ENCODE measurements around the gene LELP1. TPM values are rescaled to one million over a fixed set of nuclear protein-coding genes. Genes with fewer than 3 reads are reported as not detected.

Gene LELP1
- total and polyA plus RNA-seq, 2 experiments from 2014 or later, result not detected

DNA sequence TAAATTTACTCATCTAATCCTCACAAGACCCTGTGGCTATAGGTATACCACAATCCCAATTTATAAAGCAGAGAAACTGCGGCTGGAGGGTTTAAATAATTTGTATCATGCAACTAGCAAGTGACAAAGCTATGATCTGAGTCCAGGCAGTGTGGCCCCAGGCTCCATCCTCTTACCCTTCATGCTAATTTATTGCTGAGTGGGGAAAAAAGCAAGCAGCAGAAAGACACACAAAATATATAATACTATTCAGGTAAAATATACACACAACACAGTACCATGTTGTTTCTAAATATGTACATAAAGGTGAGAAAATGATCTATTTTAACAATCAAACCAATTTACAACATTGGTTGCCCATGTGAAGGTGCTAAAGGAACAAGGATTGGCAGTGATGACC, 38.9 kb downstream of the LELP1 start:
- no peaks in the 10 kb centered on the region for H3K4me1 ChIP-seq (ENCODE audit: insufficient read depth)
- H3K27me3 ChIP-seq (ENCODE audit: insufficient read depth), result no peaks in the 10 kb centered on the region
- no peak overlapping the region for H3K27ac ChIP-seq (ENCODE audit: low read depth)
- Mint-ChIP-seq H3K4me3 (no peak overlapping the region), H3K27ac (no peak overlapping the region), H3K4me1 (no peaks in the 10 kb centered on the region), H3K36me3 (ENCODE audit: low read depth) (no peaks in the 10 kb centered on the region), H3K27me3 (ENCODE audit: insufficient read depth, low read depth, poor library complexity) (no peaks in the 10 kb centered on the region), H3K9me3 (0 out of 3 replicates have a peak, but pooled peaks cover 2% of the 10 kb centered on the region)
- H3F3A ChIP-seq (replicated peaks; ENCODE audit: low read depth), result no peaks in the 10 kb centered on the region
- no peaks in the 10 kb centered on the region for H4K20me1 ChIP-seq (replicated peaks; ENCODE audit: insufficient read depth)
- DNase-seq (ENCODE audit: low spot score), result no peak
- no peaks in the 10 kb centered on the region for H3K36me3 ChIP-seq (ENCODE audit: insufficient read depth)
- no peak overlapping the region for H3K4me2 ChIP-seq
- ATAC-seq, result no peak
- TF ChIP-seq JUNB (IDR thresholded peaks at IDR 0.05; ENCODE audit: unreplicated experiment), result no peak
- no peak for TF ChIP-seq ZNF331 (CRISPR knock-in tag; IDR thresholded peaks at IDR 0.05; ENCODE audit: low read depth)
- no peak for TF ChIP-seq STAT1 (IDR thresholded peaks at IDR 0.05; ENCODE audit: unreplicated experiment)
- TF ChIP-seq, protein P1, sequence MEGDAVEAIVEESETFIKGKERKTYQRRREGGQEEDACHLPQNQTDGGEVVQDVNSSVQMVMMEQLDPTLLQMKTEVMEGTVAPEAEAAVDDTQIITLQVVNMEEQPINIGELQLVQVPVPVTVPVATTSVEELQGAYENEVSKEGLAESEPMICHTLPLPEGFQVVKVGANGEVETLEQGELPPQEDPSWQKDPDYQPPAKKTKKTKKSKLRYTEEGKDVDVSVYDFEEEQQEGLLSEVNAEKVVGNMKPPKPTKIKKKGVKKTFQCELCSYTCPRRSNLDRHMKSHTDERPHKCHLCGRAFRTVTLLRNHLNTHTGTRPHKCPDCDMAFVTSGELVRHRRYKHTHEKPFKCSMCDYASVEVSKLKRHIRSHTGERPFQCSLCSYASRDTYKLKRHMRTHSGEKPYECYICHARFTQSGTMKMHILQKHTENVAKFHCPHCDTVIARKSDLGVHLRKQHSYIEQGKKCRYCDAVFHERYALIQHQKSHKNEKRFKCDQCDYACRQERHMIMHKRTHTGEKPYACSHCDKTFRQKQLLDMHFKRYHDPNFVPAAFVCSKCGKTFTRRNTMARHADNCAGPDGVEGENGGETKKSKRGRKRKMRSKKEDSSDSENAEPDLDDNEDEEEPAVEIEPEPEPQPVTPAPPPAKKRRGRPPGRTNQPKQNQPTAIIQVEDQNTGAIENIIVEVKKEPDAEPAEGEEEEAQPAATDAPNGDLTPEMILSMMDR (conservative IDR thresholded peaks at IDR 0.05; ENCODE audit: low read depth in 2 of 2), result no peak
- H2AFZ ChIP-seq, result no peak overlapping the region
- no peak overlapping the region for H3K4me3 ChIP-seq
- H3K79me2 ChIP-seq (replicated peaks; ENCODE audit: insufficient read depth), result no peaks in the 10 kb centered on the region
- peaks cover 3% of the 10 kb centered on the region; the same call in 1 of the 2 replicates for H3K9me2 ChIP-seq (ENCODE audit: insufficient read depth)

DNA sequence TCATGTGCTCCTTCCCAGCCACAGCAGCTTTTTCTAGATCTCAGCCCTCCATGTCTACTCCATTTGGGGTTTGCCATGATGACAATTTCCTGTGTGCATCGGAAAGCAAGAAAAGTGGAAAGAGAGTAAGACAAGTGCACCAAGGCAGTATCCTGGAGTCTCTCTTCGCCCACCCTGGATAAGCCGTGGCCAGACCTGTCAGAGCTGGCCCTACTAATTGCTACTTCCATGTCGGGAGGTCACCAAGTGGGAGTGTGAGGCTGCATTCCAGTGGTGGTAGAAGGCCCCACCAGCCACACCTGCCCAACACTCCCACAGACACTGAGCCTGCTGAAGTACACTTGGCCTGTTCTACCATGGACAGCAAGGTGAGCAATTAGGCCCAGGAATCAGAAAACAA, 42.2 kb downstream of the LELP1 start:
- no peaks in the 10 kb centered on the region for H3K36me3 ChIP-seq (ENCODE audit: insufficient read depth)
- no peaks in the 10 kb centered on the region for H3K27me3 Mint-ChIP-seq (ENCODE audit: insufficient read depth, low read depth, poor library complexity)
- no peak for ATAC-seq

More for the DNA sequence above, 42.2 kb downstream of the LELP1 start:
- H3K4me3 Mint-ChIP-seq, result no peak overlapping the region
- no peak overlapping the region for H3K4me3 ChIP-seq
- no peaks in the 10 kb centered on the region for H4K20me1 ChIP-seq (replicated peaks; ENCODE audit: insufficient read depth)
- H3F3A ChIP-seq (replicated peaks; ENCODE audit: low read depth), result no peaks in the 10 kb centered on the region
- H3K27ac ChIP-seq (ENCODE audit: low read depth), result no peak overlapping the region
- no peaks in the 10 kb centered on the region for H3K36me3 Mint-ChIP-seq (ENCODE audit: low read depth)
- no peak overlapping the region for H3K27ac Mint-ChIP-seq
- H3K4me2 ChIP-seq, result no peak overlapping the region
- no peaks in the 10 kb centered on the region for H3K4me1 Mint-ChIP-seq
- H3K9me2 ChIP-seq (ENCODE audit: insufficient read depth), result peaks cover 3% of the 10 kb centered on the region; the same call in 1 of the 2 replicates
- no peaks in the 10 kb centered on the region for H3K4me1 ChIP-seq (ENCODE audit: insufficient read depth)
- no peaks in the 10 kb centered on the region for H3K27me3 ChIP-seq (ENCODE audit: insufficient read depth)
- DNase-seq (ENCODE audit: low spot score), result no peak
- H3K79me2 ChIP-seq (replicated peaks; ENCODE audit: insufficient read depth), result no peaks in the 10 kb centered on the region
- H3K9me3 Mint-ChIP-seq, result 0 out of 3 replicates have a peak, but pooled peaks cover 2% of the 10 kb centered on the region
- TF ChIP-seq, protein P2, sequence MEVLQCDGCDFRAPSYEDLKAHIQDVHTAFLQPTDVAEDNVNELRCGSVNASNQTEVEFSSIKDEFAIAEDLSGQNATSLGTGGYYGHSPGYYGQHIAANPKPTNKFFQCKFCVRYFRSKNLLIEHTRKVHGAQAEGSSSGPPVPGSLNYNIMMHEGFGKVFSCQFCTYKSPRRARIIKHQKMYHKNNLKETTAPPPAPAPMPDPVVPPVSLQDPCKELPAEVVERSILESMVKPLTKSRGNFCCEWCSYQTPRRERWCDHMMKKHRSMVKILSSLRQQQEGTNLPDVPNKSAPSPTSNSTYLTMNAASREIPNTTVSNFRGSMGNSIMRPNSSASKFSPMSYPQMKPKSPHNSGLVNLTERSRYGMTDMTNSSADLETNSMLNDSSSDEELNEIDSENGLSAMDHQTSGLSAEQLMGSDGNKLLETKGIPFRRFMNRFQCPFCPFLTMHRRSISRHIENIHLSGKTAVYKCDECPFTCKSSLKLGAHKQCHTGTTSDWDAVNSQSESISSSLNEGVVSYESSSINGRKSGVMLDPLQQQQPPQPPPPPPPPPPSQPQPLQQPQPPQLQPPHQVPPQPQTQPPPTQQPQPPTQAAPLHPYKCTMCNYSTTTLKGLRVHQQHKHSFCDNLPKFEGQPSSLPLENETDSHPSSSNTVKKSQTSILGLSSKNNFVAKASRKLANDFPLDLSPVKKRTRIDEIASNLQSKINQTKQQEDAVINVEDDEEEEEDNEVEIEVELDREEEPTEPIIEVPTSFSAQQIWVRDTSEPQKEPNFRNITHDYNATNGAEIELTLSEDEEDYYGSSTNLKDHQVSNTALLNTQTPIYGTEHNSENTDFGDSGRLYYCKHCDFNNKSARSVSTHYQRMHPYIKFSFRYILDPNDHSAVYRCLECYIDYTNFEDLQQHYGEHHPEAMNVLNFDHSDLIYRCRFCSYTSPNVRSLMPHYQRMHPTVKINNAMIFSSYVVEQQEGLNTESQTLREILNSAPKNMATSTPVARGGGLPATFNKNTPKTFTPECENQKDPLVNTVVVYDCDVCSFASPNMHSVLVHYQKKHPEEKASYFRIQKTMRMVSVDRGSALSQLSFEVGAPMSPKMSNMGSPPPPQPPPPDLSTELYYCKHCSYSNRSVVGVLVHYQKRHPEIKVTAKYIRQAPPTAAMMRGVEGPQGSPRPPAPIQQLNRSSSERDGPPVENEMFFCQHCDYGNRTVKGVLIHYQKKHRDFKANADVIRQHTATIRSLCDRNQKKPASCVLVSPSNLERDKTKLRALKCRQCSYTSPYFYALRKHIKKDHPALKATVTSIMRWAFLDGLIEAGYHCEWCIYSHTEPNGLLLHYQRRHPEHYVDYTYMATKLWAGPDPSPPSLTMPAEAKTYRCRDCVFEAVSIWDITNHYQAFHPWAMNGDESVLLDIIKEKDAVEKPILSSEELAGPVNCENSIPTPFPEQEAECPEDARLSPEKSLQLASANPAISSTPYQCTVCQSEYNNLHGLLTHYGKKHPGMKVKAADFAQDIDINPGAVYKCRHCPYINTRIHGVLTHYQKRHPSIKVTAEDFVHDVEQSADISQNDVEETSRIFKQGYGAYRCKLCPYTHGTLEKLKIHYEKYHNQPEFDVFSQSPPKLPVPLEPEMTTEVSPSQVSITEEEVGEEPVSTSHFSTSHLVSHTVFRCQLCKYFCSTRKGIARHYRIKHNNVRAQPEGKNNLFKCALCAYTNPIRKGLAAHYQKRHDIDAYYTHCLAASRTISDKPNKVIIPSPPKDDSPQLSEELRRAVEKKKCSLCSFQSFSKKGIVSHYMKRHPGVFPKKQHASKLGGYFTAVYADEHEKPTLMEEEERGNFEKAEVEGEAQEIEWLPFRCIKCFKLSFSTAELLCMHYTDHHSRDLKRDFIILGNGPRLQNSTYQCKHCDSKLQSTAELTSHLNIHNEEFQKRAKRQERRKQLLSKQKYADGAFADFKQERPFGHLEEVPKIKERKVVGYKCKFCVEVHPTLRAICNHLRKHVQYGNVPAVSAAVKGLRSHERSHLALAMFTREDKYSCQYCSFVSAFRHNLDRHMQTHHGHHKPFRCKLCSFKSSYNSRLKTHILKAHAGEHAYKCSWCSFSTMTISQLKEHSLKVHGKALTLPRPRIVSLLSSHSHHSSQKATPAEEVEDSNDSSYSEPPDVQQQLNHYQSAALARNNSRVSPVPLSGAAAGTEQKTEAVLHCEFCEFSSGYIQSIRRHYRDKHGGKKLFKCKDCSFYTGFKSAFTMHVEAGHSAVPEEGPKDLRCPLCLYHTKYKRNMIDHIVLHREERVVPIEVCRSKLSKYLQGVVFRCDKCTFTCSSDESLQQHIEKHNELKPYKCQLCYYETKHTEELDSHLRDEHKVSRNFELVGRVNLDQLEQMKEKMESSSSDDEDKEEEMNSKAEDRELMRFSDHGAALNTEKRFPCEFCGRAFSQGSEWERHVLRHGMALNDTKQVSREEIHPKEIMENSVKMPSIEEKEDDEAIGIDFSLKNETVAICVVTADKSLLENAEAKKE (CRISPR knock-in tag; IDR thresholded peaks at IDR 0.05), result no peak
- TF ChIP-seq, protein P3, sequence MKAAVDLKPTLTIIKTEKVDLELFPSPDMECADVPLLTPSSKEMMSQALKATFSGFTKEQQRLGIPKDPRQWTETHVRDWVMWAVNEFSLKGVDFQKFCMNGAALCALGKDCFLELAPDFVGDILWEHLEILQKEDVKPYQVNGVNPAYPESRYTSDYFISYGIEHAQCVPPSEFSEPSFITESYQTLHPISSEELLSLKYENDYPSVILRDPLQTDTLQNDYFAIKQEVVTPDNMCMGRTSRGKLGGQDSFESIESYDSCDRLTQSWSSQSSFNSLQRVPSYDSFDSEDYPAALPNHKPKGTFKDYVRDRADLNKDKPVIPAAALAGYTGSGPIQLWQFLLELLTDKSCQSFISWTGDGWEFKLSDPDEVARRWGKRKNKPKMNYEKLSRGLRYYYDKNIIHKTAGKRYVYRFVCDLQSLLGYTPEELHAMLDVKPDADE (IDR thresholded peaks at IDR 0.05), result no peak
- TF ChIP-seq, protein P4, sequence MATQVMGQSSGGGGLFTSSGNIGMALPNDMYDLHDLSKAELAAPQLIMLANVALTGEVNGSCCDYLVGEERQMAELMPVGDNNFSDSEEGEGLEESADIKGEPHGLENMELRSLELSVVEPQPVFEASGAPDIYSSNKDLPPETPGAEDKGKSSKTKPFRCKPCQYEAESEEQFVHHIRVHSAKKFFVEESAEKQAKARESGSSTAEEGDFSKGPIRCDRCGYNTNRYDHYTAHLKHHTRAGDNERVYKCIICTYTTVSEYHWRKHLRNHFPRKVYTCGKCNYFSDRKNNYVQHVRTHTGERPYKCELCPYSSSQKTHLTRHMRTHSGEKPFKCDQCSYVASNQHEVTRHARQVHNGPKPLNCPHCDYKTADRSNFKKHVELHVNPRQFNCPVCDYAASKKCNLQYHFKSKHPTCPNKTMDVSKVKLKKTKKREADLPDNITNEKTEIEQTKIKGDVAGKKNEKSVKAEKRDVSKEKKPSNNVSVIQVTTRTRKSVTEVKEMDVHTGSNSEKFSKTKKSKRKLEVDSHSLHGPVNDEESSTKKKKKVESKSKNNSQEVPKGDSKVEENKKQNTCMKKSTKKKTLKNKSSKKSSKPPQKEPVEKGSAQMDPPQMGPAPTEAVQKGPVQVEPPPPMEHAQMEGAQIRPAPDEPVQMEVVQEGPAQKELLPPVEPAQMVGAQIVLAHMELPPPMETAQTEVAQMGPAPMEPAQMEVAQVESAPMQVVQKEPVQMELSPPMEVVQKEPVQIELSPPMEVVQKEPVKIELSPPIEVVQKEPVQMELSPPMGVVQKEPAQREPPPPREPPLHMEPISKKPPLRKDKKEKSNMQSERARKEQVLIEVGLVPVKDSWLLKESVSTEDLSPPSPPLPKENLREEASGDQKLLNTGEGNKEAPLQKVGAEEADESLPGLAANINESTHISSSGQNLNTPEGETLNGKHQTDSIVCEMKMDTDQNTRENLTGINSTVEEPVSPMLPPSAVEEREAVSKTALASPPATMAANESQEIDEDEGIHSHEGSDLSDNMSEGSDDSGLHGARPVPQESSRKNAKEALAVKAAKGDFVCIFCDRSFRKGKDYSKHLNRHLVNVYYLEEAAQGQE (IDR thresholded peaks at IDR 0.05; ENCODE audit: unreplicated experiment), result no peak
- no peak overlapping the region for H2AFZ ChIP-seq
